ENCODE measurements around the gene TXLNG.

- TF ChIP-seq EP300 (IDR thresholded peaks at IDR 0.05) (no peak), CTCF (IDR thresholded peaks at IDR 0.05) (no peak)
These were observed 28.3 kb downstream of the TXLNG start for GRCh38 chrX:16814597-16814996.

Measured in ovary (tissue), 3 donors.